Dermis blood vessel endothelial cell (primary cell): ENCODE results near the gene SPSB1. TPM values are rescaled to one million over a fixed set of nuclear protein-coding genes. Genes with fewer than 3 reads are reported as not detected.
"Not testable (repeated sequence)": the region's sequence is repeated elsewhere in the genome, so short reads cannot be mapped to it uniquely, and the experiment has no call there.

ENCODE experiments used
- DNase-seq: peaks from one replicate; pipeline ENCODE4 v3.0.0; 2010
- total RNA-seq: library from RNA; depleted of rRNA; stranded (reverse); fragments of >200 nt; gene quantifications from 2 replicates; pipeline ENCODE4 v1.2.3, GENCODE V29; 2014

The SPSB1 gene
- total RNA-seq, 1 donor from 2014 or later: 19.6 TPM

GRCh38 chr1:9280015-9280860, 12.5 kb upstream of the SPSB1 start:
- DNase-seq: peak; percentile 69

- no peak for DNase-seq
These were observed 11.4 kb upstream of the SPSB1 start for GRCh38 chr1:9281071-9281827.

- DNase-seq: no peak
These were observed 10.6 kb upstream of the SPSB1 start for GRCh38 chr1:9281908-9282695.

- DNase-seq: no peak
These were observed 10.1 kb upstream of the SPSB1 start for GRCh38 chr1:9282696-9282955.

GRCh38 chr1:9284061-9284460, 8.6 kb upstream of the SPSB1 start:
- no peak for DNase-seq

- DNase-seq: no peak
These were observed 6.1 kb upstream of the SPSB1 start for GRCh38 chr1:9286556-9286955.

- peak; percentile 84 for DNase-seq
These were observed 3.6 kb upstream of the SPSB1 start for GRCh38 chr1:9289090-9289534.

- DNase-seq: peak; percentile 49
These were observed 2.8 kb upstream of the SPSB1 start for GRCh38 chr1:9289711-9290485.

GRCh38 chr1:9291914-9292360, 757 bp upstream of the SPSB1 start:
- peak; percentile 85 for DNase-seq

- no peak for DNase-seq
These were observed 493 bp downstream of the SPSB1 start for GRCh38 chr1:9293241-9293532.

- peak; percentile 54 for DNase-seq
These were observed 1.1 kb downstream of the SPSB1 start for GRCh38 chr1:9293533-9294404.

- peak; percentile 88 for DNase-seq
These were observed 1.7 kb downstream of the SPSB1 start for GRCh38 chr1:9294405-9294773.

GRCh38 chr1:9294910-9295636, 2.4 kb downstream of the SPSB1 start:
- peak; percentile 51 for DNase-seq

GRCh38 chr1:9295884-9296283, 3.2 kb downstream of the SPSB1 start:
- no peak for DNase-seq

GRCh38 chr1:9296850-9297249, 4.2 kb downstream of the SPSB1 start:
- DNase-seq: no peak

GRCh38 chr1:9297831-9298230, 5.1 kb downstream of the SPSB1 start:
- no peak for DNase-seq

- DNase-seq: no peak
These were observed 5.6 kb downstream of the SPSB1 start for GRCh38 chr1:9298282-9298681.

- DNase-seq: not testable (repeated sequence)
These were observed 7.2 kb downstream of the SPSB1 start for GRCh38 chr1:9299571-9300541.

GRCh38 chr1:9300573-9300972, 7.9 kb downstream of the SPSB1 start:
- no peak for DNase-seq
